ENCODE measurements around the gene CCDC191. TPM values are rescaled to one million over a fixed set of nuclear protein-coding genes. Genes with fewer than 3 reads are reported as not detected.

The CCDC191 gene
- total RNA-seq, 1 donor from 2014 or later = 6.4 TPM

GRCh38 chr3:114095796-114096195 is 39.5 kb upstream of the CCDC191 start:
- intact Hi-C loops (cut with DNase I) = no loop called here
- ATAC-seq = no peak
- DNase-seq = no peak
- no peak for TF ChIP-seq CTCF (IDR thresholded peaks at IDR 0.05)
- Histone ChIP-seq H3K9me3 (no peaks in the 10 kb centered on the region), H3K4me3 (no peak overlapping the region), H3K36me3 (no peaks in the 10 kb centered on the region), H3K27me3 (ENCODE audit: low read depth) (no peaks in the 10 kb centered on the region), H3K27ac (no peak overlapping the region), H3K4me1 (peaks cover 12% of the 10 kb centered on the region)

DNA sequence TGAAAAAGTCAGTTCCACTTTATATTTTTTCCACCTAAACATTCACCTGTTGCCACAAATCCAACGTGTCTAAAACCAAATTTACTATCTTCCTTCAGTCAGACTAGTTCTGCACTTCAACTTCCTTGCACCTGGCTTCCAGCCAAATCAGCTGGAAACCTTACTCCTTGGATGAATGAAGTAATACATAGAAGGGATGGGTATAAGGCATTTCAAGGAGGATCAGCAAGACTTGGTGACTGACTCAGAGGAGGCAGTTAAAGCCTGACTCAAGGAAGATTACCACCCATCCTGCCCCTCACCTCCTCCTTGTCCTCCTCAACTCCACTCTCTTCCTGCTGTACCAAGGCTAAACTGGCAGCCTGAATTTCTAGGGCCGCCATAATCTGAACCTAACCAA is 37.3 kb upstream of the CCDC191 start:
- H3K4me1 ChIP-seq = peaks cover 12% of the 10 kb centered on the region
- no peak overlapping the region for H3K27ac ChIP-seq
- H3K27me3 ChIP-seq (ENCODE audit: low read depth) = no peaks in the 10 kb centered on the region
- no peak for TF ChIP-seq CTCF (IDR thresholded peaks at IDR 0.05)
- H3K4me3 ChIP-seq = no peak overlapping the region
- intact Hi-C loops (cut with DNase I) = no loop called here
- no peaks in the 10 kb centered on the region for H3K36me3 ChIP-seq
- ATAC-seq (peak in 1 of 2 donors; percentile 19), DNase-seq (no peak)
- no peaks in the 10 kb centered on the region for H3K9me3 ChIP-seq

- Histone ChIP-seq H3K36me3 (no peaks in the 10 kb centered on the region), H3K9me3 (no peaks in the 10 kb centered on the region), H3K27ac (peak overlapping the region; percentile 51), H3K27me3 (ENCODE audit: low read depth) (no peaks in the 10 kb centered on the region), H3K4me3 (no peak overlapping the region), H3K4me1 (peaks cover 12% of the 10 kb centered on the region)
- DNase-seq (no peak), ATAC-seq (peak in 1 of 2 donors; percentile 23)
- intact Hi-C loops (cut with DNase I) = no loop called here
- no peak for TF ChIP-seq CTCF (IDR thresholded peaks at IDR 0.05)
These were observed 36.7 kb upstream of the CCDC191 start for GRCh38 chr3:114093016-114093380.

- Histone ChIP-seq H3K36me3 (no peaks in the 10 kb centered on the region), H3K27ac (peak overlapping the region; percentile 51), H3K4me1 (peaks cover 12% of the 10 kb centered on the region), H3K27me3 (ENCODE audit: low read depth) (no peaks in the 10 kb centered on the region), H3K4me3 (no peak overlapping the region), H3K9me3 (no peaks in the 10 kb centered on the region)
- peak; percentile 33 to 37 for ATAC-seq
- intact Hi-C loops (cut with DNase I) = no loop called here
- TF ChIP-seq CTCF (IDR thresholded peaks at IDR 0.05) = no peak
- no peak for DNase-seq
These were observed 36.1 kb upstream of the CCDC191 start for GRCh38 chr3:114092151-114093015.

DNA sequence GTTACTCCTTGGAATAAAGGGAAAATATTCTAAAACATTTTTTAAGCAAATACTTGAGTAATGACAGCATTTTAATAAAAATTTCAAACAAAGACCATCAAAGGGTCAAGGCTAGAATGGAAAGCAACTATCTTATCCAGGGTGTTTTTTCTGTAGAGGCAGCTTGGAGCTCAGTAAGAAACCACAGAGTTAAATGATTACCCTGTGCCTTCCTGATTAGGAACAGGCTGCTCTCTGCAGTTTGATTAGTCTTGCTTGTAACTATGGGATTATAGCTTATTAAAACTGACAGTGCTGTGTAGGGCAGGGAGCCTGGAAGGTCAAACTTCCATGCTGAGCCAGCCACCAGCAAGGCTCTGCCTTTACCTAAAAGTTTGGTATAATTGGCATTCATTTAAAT is 33.3 kb upstream of the CCDC191 start:
- intact Hi-C loops (cut with DNase I) = no loop called here
- ATAC-seq = no peak
- no peaks in the 10 kb centered on the region for H3K27me3 ChIP-seq (ENCODE audit: low read depth)
- H3K36me3 ChIP-seq = peaks cover 24% of the 10 kb centered on the region
- no peak for TF ChIP-seq CTCF (IDR thresholded peaks at IDR 0.05)
- no peak for DNase-seq
- H3K9me3 ChIP-seq = no peaks in the 10 kb centered on the region
- no peak overlapping the region for H3K4me3 ChIP-seq
- H3K4me1 ChIP-seq = peaks cover 12% of the 10 kb centered on the region
- no peak overlapping the region for H3K27ac ChIP-seq
